ENCODE measurements around the gene TFEC.

- no peak for TF ChIP-seq CTCF (conservative IDR thresholded peaks at IDR 0.05)
- no peak for TF ChIP-seq ZFX (IDR thresholded peaks at IDR 0.05)
Observed at GRCh38 chr7:115984105-115984504, 46.5 kb downstream of the TFEC start.
